PC-3 (cell line): ENCODE results near the gene ZNF837. TPM values are rescaled to one million over a fixed set of nuclear protein-coding genes. Genes with fewer than 3 reads are reported as not detected.

Source experiments
- microRNA-seq: library from miRNA; unstranded; fragments of <30 nt; microRNA quantifications from one replicate; pipeline ENCODE4 v1.1.0, GENCODE V29; 2020; ENCODE audit not compliant: unreplicated experiment
- total RNA-seq: library from RNA; depleted of rRNA; stranded (reverse); fragments of >200 nt; gene quantifications from 2 replicates; pipeline ENCODE4 v1.2.3, GENCODE V29; 2014; rRNA removed

Gene ZNF837
- total RNA-seq, 1 experiment from 2014 or later = 9.5 TPM

Small RNAs within 50 kb of the gene (microRNA-seq; reads per million reads assigned to microRNA genes)
- gene MIR4754 (not detected), gene MIR6806 (not detected)

Other genes starting within 250 kb of the ZNF837 start
- 8.2 and 10.5 TPM in 2 replicates for gene ZNF329, start 230.2 kb downstream of the ZNF837 start, total RNA-seq
- 15.4 and 16.1 TPM in 2 replicates for gene ZNF274, start 198.0 kb downstream of the ZNF837 start, total RNA-seq
- gene ZNF544, start 152.1 kb downstream of the ZNF837 start, total RNA-seq = 73.7 and 115 TPM in 2 replicates
- 7.3 and 7.9 TPM in 2 replicates for gene ZNF8, start 102.1 kb downstream of the ZNF837 start, total RNA-seq
- gene ERVK3-1, start 75.7 kb downstream of the ZNF837 start, total RNA-seq = 104 and 116 TPM in 2 replicates
- 4.0 and 4.3 TPM in 2 replicates for gene ZSCAN22, start 54.0 kb downstream of the ZNF837 start, total RNA-seq
- 0.92 and 1.9 TPM in 2 replicates for gene A1BG, start 27.5 kb downstream of the ZNF837 start, total RNA-seq
- gene ZNF497, start 18.3 kb downstream of the ZNF837 start, total RNA-seq = 2.2 and 4.0 TPM in 2 replicates
- gene RPS5, start 6.2 kb upstream of the ZNF837 start, total RNA-seq = 3,515 and 3,776 TPM in 2 replicates
- 2.2 TPM in 1 of 2 replicates, not detected in the other for gene RNF225, start 14.6 kb upstream of the ZNF837 start, total RNA-seq
- 49.2 and 73.8 TPM in 2 replicates for gene ZNF584, start 27.6 kb upstream of the ZNF837 start, total RNA-seq
- gene ZNF132, start 59.1 kb upstream of the ZNF837 start, total RNA-seq = not detected in 2 replicates
- gene ZNF324B, start 70.6 kb upstream of the ZNF837 start, total RNA-seq = 11.2 and 12.8 TPM in 2 replicates
- gene ZNF324, start 86.0 kb upstream of the ZNF837 start, total RNA-seq = 14.8 and 15.9 TPM in 2 replicates
- gene ZNF446, start 95.3 kb upstream of the ZNF837 start, total RNA-seq = 8.9 and 13.4 TPM in 2 replicates
- gene SLC27A5, start 131.0 kb upstream of the ZNF837 start, total RNA-seq = 56.2 and 56.8 TPM in 2 replicates
- gene ZBTB45, start 138.8 kb upstream of the ZNF837 start, total RNA-seq = 14.0 and 19.1 TPM in 2 replicates
- 1,169 and 1,653 TPM in 2 replicates for gene TRIM28, start 163.0 kb upstream of the ZNF837 start, total RNA-seq
- gene CHMP2A, start 174.1 kb upstream of the ZNF837 start, total RNA-seq = 220 and 264 TPM in 2 replicates
- 243 and 268 TPM in 2 replicates for gene UBE2M, start 177.6 kb upstream of the ZNF837 start, total RNA-seq
- gene MZF1, start 192.3 kb upstream of the ZNF837 start, total RNA-seq = 18.0 and 29.3 TPM in 2 replicates